ENCODE data around the gene UCKL1. TPM values are rescaled to one million over a fixed set of nuclear protein-coding genes. Genes with fewer than 3 reads are reported as not detected.
"Not testable (repeated sequence)": the region's sequence is repeated elsewhere in the genome, so short reads cannot be mapped to it uniquely, and the experiment has no call there.

UCKL1 gene
- total RNA-seq, 1 donor from 2014 or later: 50.8 TPM

DNA sequence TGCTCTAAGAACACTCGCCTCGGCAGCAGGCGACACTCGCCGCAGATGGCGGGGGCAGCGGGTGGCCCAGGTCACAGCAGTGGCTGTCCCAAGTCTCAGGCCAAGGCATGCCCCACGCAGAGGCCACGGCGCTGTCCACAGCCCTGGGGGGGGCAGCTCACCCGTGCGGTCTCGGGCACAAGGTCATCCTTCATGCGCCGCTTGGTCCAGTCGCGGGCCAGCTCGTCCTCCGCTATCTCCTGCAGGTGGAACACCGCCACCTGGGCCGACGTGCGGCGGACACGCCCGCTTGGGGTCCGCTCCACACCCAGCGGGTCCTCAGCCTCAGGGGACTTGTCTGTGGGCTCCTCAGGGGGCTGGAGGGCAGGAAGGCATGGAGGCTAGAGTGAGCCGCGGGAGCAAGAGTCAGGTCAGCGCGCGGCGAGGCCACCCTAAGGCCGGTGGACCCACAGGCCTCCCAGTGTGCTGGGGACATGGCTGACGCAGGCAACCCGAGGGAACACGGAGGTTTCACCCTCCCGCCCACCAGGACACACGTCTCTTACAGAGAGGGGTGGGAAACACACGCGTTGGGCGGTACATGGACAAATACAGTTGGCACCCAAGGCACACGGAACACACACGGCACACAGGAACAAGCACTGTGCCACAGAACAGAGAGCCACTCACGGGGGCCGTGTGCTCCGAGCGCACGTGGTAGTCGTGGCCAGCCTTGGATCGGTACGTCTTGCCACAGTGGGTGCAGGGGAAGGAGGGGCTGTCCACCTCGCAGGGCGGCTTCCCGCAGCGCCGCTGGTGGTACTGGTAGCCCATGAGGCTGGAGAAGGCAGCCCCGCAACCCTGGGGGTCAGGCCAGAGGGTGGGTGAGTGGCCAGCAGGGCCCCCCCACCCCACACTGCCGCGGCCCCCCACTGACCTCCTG lies 6.5 kb upstream of the UCKL1 start:
- intact Hi-C loops (cut with DNase I): no loop called here
- no peak for ATAC-seq
- no peak for DNase-seq (ENCODE audit: low spot score)

DNA sequence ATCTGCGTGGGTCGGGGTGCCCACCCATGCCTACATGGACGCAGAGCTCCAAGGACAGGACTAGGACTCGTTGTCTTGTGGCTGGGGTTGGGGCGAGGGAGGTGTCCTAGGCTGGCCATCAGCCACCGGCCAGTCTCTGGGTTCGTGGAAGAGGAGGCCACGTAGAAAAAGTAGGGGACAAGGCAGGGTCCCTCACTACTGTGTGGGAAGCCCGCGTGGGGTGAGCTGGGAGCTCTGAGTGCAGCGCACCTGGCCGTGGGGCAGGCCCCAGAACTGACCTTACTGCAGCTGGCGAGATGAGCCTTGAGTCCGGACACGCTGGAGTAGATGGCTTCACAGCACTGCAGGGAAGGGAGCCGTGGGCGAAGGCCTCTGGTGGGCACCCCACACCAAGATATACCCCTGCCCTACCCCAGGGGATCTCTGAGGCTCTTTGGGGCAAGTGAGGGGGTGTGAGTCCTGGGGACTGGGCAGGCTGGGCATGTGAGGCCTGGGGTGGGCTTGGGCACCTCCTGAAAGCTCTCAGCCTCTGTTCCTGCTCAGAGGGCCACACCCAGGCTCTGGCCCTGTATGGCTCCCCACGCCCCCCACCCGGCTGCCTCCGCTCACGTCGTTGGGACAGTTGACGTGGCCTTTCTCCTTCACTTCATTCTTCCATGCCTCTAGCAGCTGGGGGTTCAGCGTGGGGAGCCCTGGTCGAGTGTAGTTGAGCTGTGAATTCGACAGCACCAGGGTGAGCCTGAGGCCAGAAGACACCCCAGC lies 5.6 kb upstream of the UCKL1 start:
- intact Hi-C loops (cut with DNase I): no loop called here
- DNase-seq (ENCODE audit: low spot score): no peak
- no peak for ATAC-seq

DNA sequence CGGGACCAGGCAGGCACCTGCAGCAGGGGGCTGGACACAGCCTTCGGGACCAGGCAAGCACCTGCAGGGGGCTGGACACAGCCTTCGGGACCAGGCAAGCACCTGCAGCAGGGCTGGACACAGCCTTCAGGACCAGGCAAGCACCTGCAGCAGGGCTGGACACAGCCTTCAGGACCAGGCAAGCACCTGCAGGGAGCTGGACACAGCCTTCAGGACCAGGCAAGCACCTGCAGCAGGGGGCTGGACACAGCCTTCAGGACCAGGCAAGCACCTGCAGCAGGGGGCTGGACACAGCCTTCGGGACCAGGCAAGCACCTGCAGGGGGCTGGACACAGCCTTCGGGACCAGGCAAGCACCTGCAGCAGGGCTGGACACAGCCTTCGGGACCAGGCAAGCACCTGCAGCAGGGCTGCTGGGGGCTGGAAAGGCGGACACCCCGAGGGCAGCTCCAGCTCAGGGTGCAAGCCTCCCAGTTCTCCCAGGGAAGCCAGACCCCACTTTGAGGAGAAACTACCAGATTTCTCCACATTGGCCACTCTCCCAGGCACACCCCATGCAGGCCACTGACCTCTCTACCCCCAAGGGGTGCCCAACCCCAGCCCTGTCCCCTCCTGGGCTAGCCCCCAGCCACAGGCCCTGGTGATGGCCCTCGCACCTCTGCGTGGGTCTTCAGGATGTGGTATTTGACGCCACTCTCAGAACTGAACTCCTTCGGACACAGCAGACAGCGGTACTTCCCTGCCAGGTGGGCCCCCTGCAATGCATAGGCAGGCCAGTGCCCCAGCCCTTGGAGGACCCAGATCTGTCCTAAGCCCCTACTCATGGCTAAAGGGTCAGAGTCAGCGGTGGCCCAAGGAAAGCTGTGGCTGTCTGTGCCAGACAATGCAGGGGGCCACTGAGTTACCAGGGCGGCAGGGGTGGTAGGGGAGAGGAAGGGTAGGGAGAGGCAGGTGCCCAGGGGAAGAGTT lies 4.7 kb upstream of the UCKL1 start:
- DNase-seq (ENCODE audit: low spot score); ATAC-seq; intact Hi-C loops (cut with DNase I): not testable (repeated sequence)

DNA sequence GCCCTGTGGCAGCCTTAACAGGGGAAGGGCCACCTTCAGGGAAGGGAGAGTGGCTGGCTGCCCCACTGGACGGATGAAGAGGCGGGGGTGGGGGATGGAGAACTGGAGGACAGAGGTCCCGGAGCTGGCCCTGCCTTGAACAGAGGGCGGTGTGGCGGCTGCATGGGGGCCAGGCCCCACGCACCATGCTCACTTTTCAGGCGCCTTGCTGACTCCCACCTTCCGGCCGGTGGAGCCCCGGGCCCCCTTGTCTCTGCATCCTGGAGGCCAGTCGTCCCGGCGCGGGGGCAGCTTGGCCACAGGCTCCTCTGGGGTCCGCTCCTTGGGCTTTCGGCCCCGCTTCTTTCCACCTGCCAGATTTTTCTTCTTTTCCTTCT lies 3.5 kb upstream of the UCKL1 start:
- ATAC-seq (no peak), DNase-seq (ENCODE audit: low spot score) (no peak)
- intact Hi-C loops (cut with DNase I): no loop called here

DNA sequence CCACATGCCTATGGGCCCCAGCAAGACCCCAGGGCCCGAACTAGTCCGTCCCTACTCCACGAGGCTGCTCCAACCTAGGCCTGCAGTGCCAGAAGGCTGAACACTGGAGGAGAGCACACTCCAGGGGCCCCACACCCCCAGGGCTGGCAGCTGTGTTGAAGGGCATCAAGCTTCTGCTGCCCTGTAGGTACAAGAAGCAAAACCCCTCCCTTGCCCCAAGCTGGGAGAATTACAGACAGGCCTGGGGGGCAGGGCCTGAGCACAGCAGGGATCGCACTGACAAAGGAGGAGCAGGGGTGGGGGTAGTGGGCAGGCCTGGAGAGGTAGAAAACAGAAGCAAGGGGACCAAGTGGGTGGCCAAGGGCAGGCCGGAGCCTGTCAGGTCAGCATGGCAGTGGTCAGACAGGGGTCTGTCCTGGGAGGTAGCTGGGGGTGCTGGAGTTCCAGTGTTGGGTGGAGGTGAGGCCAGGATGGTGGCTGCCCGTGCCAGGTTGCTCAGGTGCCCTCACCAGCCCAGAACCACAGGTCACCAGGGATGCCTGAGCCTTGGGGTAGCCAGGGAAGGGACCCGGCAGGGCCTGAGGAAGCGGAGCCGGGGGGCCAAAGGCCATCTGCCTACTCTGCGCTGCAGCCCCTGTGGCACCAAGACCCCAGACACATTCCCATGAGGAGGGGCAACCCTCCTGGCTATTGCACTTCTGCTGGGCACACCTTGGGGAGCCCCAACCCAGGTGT lies 2.9 kb upstream of the UCKL1 start:
- no peak for DNase-seq (ENCODE audit: low spot score)
- intact Hi-C loops (cut with DNase I): no loop called here

DNA sequence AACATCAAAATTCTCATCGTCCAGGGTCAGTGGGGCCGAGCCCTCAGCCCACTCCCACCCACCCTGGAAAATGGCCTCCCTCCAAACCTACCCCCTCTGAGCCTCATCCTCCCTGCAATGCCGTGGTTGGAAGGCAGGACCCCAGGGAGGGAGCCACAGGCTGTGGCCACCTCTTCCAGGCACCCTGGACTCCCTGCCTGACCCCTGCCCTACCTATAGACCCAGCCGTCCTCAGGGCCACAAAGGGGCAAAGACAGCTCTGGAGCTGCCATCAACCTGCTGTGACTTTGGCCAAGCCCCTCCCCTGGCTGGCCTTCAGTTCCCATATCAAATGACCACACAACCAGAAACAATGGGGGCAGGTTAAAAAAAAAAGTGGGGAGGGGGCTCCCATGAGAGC lies 2.3 kb upstream of the UCKL1 start:
- intact Hi-C loops (cut with DNase I): no loop called here
- ATAC-seq: no peak

More for the DNA sequence above, 2.9 kb upstream of the UCKL1 start:
- ATAC-seq: no peak

DNA sequence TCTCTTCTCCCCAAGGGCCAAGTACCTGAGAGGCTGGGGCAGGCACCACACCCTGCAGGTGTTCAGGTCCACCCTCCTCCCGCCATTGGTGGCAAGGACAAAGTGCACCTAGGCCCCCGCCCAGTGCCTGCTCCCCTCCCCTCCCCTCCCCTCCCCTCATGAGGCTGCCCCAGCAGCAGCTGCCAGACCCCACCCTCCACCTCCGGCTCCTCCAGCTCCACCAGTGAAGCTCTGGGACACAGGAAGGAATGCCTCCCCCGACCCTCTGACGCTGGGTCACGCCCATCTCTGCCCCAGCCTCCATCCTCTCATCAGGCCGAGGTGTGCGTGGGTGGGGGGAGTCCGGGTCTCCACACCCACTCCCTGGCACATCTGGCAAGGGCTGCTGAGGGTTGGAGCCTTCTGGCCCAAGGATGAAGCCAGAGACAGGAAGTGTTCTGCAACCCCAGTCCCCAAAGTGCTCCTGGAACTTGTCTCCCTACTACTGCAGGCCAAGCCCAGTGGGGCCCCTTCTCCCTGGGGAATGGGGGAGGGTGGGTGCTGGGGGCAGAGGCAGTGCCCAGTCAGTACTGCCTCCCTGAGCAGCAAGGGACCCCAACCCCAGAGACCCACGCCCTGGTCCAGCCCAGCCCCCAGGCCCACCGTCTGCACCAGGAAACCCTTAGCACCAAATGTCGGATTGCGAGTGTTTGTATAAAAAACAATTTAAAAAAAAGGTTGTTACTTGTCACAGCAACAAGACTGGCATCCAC lies 1.6 kb upstream of the UCKL1 start:
- intact Hi-C loops (cut with DNase I): no loop called here
- DNase-seq (ENCODE audit: low spot score) (no peak), ATAC-seq (peak; percentile 0)

More for the DNA sequence above, 2.3 kb upstream of the UCKL1 start:
- no peak for DNase-seq (ENCODE audit: low spot score)

DNA sequence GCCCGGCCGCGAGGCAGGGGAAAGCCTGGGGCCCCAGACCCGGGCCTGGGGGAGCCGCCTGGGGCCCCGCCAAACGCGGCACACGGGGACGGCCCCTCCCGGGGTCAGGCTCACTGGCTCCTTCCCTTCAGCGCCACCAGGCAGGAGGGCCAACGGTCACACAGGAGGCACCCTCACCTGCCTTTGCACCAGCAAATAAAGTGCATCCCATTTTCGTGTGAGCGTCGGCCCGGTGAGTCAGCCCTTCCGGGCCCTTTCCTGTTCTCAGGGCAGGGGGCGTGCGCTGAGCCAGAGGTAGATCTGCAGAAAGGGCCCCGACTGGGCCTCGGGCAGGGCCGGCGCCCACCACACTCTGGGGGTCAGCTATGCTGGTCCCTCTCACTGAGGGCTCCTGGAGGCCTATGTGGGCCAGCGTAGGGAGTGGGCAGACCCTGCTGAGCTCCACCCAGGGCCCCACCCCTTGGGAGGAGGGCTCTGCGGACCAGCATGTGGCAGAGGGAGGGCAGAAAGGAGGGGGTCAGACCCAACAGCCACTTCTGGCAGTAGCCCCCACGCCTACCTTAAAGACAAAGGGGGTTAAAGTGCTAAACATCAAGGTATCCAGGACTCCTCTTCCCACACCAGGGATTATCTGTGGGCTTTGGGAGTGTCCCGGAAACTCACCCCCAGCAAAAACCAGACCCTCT lies 931 bp upstream of the UCKL1 start:
- ATAC-seq (peak; percentile 74), DNase-seq (ENCODE audit: low spot score) (peak; percentile 84)
- intact Hi-C loops (cut with DNase I): no loop called here

DNA sequence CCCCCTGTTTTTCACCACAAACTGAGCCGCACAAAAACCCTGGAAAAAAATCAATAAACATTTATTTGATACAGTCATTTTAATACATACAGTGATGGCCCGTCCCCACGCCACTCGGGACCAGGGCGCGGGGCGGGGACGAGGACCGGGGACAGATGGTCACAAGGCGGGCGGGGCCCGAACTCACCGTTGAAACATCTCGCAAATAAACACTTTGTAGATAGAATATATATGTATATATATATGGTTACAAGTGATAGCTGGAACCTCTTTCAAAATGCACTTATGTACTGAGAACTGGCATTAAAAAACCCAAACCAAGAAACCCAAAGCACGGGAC lies 418 bp upstream of the UCKL1 start:
- ATAC-seq: no peak
- intact Hi-C loops (cut with DNase I): no loop called here

DNA sequence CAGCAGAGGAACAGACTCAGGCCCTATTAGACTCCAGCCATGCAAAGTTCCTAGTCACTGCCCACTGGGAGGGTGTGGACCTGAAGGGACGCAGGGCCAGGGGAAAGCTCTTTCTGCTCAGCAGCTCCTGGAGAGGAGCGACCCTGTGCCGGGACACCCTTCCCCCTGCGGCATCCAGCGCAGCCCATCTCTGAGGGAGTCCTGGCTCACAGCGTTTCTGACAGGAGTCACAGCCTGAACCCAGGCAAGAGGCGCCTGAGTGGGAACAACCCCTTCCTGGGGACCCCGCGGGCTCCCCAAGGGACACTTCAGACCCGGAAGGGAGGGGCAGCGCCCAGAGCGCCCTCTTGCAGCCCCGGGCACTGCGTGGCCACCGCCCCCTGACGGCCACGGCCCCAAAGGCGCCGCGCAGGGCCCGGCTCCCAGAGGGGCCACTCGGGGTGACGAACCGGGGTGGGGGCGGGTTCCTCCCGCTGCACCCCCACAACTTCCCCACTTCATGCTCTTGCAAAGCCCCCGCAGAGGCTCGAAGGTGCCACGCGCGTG lies 862 bp downstream of the UCKL1 start:
- DNase-seq (ENCODE audit: low spot score): no peak

More for the DNA sequence above, 418 bp upstream of the UCKL1 start:
- DNase-seq (ENCODE audit: low spot score): no peak

DNA sequence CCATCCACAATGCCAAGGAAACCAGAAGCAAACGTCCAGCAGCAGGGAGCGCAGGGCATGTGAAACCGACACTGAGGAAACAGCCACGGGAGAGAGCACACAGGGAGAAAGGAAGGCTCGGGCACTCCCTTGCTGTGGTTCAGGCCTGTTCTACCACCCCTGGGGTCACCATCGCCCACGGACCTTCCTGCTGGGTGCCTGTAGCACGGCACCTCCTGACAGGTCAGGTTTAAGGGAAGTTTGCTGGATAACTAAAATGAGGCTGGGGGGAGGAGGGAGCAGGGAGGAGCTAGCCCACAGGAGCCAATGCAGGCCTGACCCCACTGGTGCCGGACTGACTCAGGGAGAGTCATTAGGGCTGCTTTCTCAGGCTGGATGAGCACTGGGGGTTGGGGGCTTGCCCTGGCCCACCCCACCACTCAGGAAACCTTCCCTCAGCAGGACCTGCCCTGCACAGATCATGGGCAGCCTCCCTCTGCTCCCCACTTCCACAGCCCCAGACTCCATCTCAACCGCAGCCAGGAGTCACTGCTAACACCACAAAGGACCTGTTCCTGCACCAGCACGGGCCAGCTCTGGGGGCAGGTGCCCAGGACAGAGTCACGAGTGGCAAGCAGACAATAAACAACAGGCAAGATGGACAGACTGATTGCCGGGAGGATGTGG lies 2.3 kb downstream of the UCKL1 start:
- intact Hi-C loops (cut with DNase I): no loop called here
- no peak for ATAC-seq
- DNase-seq (ENCODE audit: low spot score): no peak

More for the DNA sequence above, 862 bp downstream of the UCKL1 start:
- intact Hi-C loops (cut with DNase I): no loop called here
- ATAC-seq: no peak

DNA sequence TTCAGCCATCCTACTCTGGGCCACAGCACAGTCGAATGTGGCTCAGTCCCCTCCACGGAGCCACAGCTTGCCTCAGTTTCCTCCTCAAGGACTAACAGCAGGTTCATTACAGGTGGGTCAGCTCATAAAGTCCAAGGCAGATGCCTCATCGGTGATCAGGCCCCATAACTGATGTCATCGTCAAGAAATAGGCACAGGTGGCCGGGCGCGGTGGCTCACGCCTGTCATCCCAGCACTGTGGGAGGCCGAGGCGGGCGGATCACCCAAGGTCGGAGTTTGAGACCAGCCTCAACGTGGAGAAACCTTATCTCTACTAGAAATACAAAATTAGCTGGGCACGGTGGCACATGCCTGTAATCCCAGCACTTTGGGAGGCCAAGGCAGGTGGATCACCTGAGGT lies 3.4 kb downstream of the UCKL1 start:
- intact Hi-C loops (cut with DNase I): no loop called here

DNA sequence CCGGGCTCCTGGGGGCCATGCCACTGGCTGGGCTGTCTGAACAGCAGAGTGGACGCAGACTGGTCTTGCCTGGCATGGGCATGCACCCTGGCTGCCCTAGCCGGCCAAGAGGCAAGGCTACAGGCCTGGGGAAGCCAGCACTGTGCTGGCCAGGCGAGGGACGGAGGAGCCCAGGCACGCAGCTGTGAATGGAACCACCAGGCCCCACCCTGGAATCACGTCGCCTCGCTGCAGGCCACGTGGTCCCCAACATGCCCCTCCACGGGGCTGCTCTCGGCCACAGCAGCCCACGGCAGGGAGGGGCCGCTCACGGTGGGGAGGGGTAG lies 4.0 kb downstream of the UCKL1 start:
- intact Hi-C loops (cut with DNase I): no loop called here
- DNase-seq (ENCODE audit: low spot score) (no peak), ATAC-seq (no peak)

More for the DNA sequence above, 3.4 kb downstream of the UCKL1 start:
- DNase-seq (ENCODE audit: low spot score): no peak
- no peak for ATAC-seq

DNA sequence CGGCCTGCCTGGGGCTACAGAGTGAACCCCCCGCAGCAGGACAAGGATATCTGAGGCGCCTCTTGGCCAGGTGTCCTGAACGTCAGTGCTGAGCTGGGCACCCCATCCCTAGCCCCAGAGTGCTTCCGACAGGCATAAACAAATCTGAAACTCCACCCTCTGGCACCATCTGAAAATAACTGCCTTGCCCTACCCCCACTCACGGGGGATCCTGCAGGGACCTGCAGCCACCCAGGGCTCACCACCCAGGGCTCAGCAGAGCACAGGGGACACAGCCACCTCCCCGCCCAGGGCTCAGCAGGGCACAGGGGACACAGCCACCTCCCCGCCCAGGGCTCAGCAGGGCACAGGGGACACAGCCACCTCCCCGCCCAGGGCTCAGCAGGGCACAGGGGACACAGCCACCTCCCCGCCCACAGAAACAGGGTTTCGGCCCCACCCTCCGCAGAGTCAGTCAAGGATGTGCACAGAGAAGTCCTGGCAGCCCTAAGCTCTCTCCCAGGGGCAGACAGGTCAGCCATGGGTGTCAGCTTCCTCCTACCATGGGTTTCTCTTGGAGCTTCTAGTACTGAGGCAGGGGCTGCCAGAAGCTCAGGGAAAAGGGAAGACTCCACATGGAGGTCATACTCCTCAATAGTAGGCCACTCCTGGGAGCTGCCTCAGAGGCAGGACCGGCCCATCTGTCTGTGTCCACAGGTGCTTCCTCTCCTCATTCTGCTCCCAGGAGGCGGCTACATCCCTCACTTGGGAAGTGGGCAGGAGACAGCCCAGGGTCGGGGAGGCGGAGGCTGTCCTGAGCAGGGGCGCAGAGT lies 4.6 kb downstream of the UCKL1 start:
- no peak for ATAC-seq

DNA sequence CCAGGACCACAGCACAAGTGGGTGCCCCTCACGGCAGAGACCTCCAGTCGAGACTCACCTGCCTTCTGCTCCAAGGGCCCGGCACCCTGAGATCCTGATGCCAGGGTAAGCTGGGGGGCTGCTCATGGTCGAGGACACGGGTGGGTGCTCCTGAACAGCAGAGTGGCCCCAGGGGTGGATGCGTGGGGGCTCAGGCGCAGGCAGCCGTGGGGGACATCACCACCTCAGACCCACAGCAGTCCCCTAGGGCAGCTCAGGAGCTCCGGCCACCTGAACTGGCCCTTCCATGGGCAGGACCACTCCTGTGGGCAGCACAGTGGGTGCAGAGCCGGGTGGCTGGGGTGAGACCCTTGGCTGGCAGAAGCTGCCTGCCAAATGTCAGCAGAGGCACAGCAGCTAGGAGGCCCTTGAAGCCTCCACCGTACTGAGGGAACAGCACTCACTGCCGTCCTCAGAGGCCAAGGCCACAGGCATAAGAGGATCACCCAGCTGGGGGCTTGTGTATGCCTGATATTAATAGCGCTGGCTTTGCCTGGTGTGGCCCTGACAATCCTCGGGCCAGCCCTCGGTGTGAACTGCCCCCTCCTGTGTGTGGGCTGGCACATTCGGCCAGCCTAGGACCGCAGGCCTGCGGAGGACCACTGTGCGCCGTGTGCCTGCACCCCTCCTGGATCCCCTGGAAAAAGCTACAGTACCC lies 5.4 kb downstream of the UCKL1 start:
- DNase-seq (ENCODE audit: low spot score) (no peak), ATAC-seq (no peak)
- intact Hi-C loops (cut with DNase I): no loop called here

More for the DNA sequence above, 4.6 kb downstream of the UCKL1 start:
- no peak for DNase-seq (ENCODE audit: low spot score)
- intact Hi-C loops (cut with DNase I): no loop called here
